A549 (cell line): ENCODE results near the gene TBL1XR1.

Source experiments
- EHF ChIP-seq: fragments of 250-450 bp; sonication (Bioruptor Pico); IDR thresholded peaks from 2 replicates; pipeline ENCODE4 v1.5.0; 2020; ENCODE audit warnings: mild to moderate bottlenecking
- KDM1A ChIP-seq: fragments of 200-600 bp; sonication (generic); IDR thresholded peaks from 2 replicates; pipeline ENCODE4 v1.6.1; 2016; ENCODE audit warnings: low read depth, mild to moderate bottlenecking
- POLR2A ChIP-seq: IDR thresholded peaks from 2 replicates; pipeline ENCODE4 v1.6.1; 2012; ENCODE audit warnings: mild to moderate bottlenecking, low read length
- RCOR1 ChIP-seq: fragments of 150-350 bp; IDR thresholded peaks from 2 replicates; pipeline ENCODE4 v1.6.1; 2014; ENCODE audit warnings: antibody characterized with exemption, low read length, low read depth
- TF ChIP-seq, protein P1 (sequence below): fragments of >200 bp; sonication (Bioruptor Twin); formaldehyde crosslinking; IDR thresholded peaks from 3 replicates; pipeline ENCODE4 v1.5.1; 2016

DNA sequence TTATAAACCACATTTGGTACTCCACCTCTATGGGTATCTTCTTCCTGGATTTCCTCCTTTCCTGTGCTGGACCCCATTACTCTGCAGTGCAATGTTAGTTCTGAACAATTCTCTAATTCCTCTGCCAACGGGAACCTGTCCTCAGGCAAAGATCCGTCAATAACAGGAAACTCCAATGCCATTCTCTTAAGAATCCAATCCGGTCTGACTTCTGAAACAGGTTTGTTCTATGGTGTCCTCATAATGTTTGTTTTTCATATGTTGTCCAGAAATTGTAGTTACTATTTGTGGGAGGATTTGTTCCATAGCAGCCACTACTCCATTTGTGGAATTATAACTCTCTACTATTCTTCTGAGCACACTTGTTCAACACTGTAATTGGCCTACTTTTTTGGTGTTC lies 112.7 kb downstream of the TBL1XR1 start:
- TF ChIP-seq, protein P1, sequence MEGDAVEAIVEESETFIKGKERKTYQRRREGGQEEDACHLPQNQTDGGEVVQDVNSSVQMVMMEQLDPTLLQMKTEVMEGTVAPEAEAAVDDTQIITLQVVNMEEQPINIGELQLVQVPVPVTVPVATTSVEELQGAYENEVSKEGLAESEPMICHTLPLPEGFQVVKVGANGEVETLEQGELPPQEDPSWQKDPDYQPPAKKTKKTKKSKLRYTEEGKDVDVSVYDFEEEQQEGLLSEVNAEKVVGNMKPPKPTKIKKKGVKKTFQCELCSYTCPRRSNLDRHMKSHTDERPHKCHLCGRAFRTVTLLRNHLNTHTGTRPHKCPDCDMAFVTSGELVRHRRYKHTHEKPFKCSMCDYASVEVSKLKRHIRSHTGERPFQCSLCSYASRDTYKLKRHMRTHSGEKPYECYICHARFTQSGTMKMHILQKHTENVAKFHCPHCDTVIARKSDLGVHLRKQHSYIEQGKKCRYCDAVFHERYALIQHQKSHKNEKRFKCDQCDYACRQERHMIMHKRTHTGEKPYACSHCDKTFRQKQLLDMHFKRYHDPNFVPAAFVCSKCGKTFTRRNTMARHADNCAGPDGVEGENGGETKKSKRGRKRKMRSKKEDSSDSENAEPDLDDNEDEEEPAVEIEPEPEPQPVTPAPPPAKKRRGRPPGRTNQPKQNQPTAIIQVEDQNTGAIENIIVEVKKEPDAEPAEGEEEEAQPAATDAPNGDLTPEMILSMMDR: no peak
- no peak for TF ChIP-seq POLR2A
- TF ChIP-seq KDM1A: no peak
- TF ChIP-seq RCOR1: no peak
- TF ChIP-seq EHF: no peak
